GM10248 (cell line): ENCODE results near the gene INSL6.
A peak's percentile ranks its signal among the peaks of the same experiment; 100 is the strongest.
"Not testable (repeated sequence)": the region's sequence is repeated elsewhere in the genome, so short reads cannot be mapped to it uniquely, and the experiment has no call there.

Experiments
- CTCF ChIA-PET: fragments of 300-600 bp; sonication (Branson Sonifier 250); formaldehyde crosslinking; extraction: SDS; loops from one replicate; lab custom pipeline; 2021; ENCODE audit warnings: antibody characterized with exemption; lab: Yijun Ruan, JAX
- POLR2A ChIA-PET: fragments of 350-650 bp; sonication (Branson Sonifier 250); formaldehyde crosslinking; extraction: SDS; loops from one replicate; lab custom pipeline; 2020; ENCODE audit warnings: antibody characterized with exemption; lab: Yijun Ruan, JAX
- DNase-seq: peaks from one replicate; pipeline ENCODE4 v3.0.0; 2012; ENCODE audit errors: extremely low spot score
- CTCF ChIP-seq: IDR thresholded peaks from 2 replicates; pipeline ENCODE4 v1.5.1; 2012; ENCODE audit warnings: mild to moderate bottlenecking, low read depth; ENCODE audit errors: extremely low read depth, missing control alignments, control extremely low read depth

Gene INSL6

GRCh38 chr9:5191985-5192384 is 6.5 kb upstream of the INSL6 start:
- no peak for DNase-seq
- TF ChIP-seq CTCF: no peak
- ChIA-PET CTCF (interaction anchor here (1.3 to 1.6 kb wide), 2 partner anchors 26 to 69 kb away, joined by 3 to 4 read pairs; no protein-coding TSS in a partner anchor), POLR2A (no interaction called here)

GRCh38 chr9:5188060-5188984 is 2.9 kb upstream of the INSL6 start:
- DNase-seq: no peak
- TF ChIP-seq CTCF: no peak
- ChIA-PET CTCF (interaction anchor here (1.0 kb wide), 1 partner anchor 698 kb away, joined by 3 read pairs; no protein-coding TSS in a partner anchor), POLR2A (no interaction called here)

- TF ChIP-seq CTCF: peak; percentile 32
- ChIA-PET POLR2A (no interaction called here), CTCF (interaction anchor here (0.8 to 1.6 kb wide), 8 partner anchors 9 to 403 kb away, joined by 3 to 4 read pairs (median 3); partner anchors contain the start of gene CD274)
- DNase-seq: peak; percentile 57
Measured at GRCh38 chr9:5186416-5187169, 1.2 kb upstream of the INSL6 start.

- ChIA-PET POLR2A (no interaction called here), CTCF (interaction anchor here (1.0 kb wide), 1 partner anchor 78 kb away, joined by 3 read pairs; no protein-coding TSS in a partner anchor)
- no peak for DNase-seq
- no peak for TF ChIP-seq CTCF
Measured at GRCh38 chr9:5184776-5185175, 663 bp downstream of the INSL6 start.

- DNase-seq, CTCF ChIA-PET, POLR2A ChIA-PET: not testable (repeated sequence)
Measured at GRCh38 chr9:5180631-5181030, 4.8 kb downstream of the INSL6 start.

- ChIA-PET POLR2A (no interaction called here), CTCF (interaction anchor here (1.2 to 1.7 kb wide), 2 partner anchors 11 to 18 kb away, joined by 3 read pairs; no protein-coding TSS in a partner anchor)
- DNase-seq: no peak
- TF ChIP-seq CTCF: no peak
Measured at GRCh38 chr9:5178126-5178805, 7.2 kb downstream of the INSL6 start.
